GM12878 (cell line): Measurements from ENCODE around the gene CNTNAP2. TPM values are rescaled to one million over a fixed set of nuclear protein-coding genes. Genes with fewer than 3 reads are reported as not detected.

Experiments used
- ATAC-seq: fragments of 200-7000 bp; cut with Tn5 transposase; 3 replicates; pipeline ENCODE4 v1.9.1; 2020; ENCODE audit warnings: mild to moderate bottlenecking, moderate library complexity
- BruUV-seq: library from RNA; stranded (reverse); fragments of 400-500 nt; replicated peaks from 2 replicates; lab custom pipeline; 2021; lab: Mats Ljungman, UMichigan
- CTCF ChIA-PET: fragments of 300-600 bp; sonication (Branson Sonifier 250); formaldehyde crosslinking; extraction: SDS; loops from one replicate; lab custom pipeline; 2021; ENCODE audit warnings: inconsistent platforms; lab: Yijun Ruan, JAX
- POLR2A ChIA-PET: fragments of 350-600 bp; formaldehyde crosslinking; extraction: SDS; loops from one replicate; lab custom pipeline; 2021; ENCODE audit warnings: inconsistent platforms; lab: Charles Lee
- RAD21 ChIA-PET: fragments of 300-600 bp; sonication (Branson Sonifier 250); formaldehyde crosslinking; loops from one replicate; lab custom pipeline; 2023; ENCODE audit warnings: antibody characterized with exemption; ENCODE audit not compliant: unreplicated experiment; lab: Charles Lee
- SMC1A ChIA-PET: fragments of 300-600 bp; sonication (Branson Sonifier 250); formaldehyde crosslinking; loops from one replicate; lab custom pipeline; 2023; ENCODE audit not compliant: unreplicated experiment, uncharacterized antibody; lab: Charles Lee
- DNase-seq: peaks from one replicate; pipeline ENCODE4 v3.0.0-alpha.2; 2011; ENCODE audit warnings: low read depth, low spot score
- FAIRE-seq: peaks from 3 replicates; lab custom pipeline; 2011; peaks lifted over from hg19 to GRCh38; lab: Jason Lieb, UNC
- H2AFZ ChIP-seq: 2 replicates; pipeline ENCODE4 v1.6.0; 2011; ENCODE audit warnings: low read depth, low read length, control low read depth; ENCODE audit not compliant: control insufficient read depth
- H3K27ac ChIP-seq: 2 replicates; pipeline ENCODE4 v1.5.1; 2011; ENCODE audit warnings: control low read depth; ENCODE audit not compliant: control insufficient read depth, insufficient read depth
- H3K27me3 ChIP-seq, 2 experiments: replicated peaks in 1 of 2; 2 replicates each; pipeline versions ENCODE4 v1.6.0 to v1.6.1; 2011; ENCODE audit warnings: low read length in 1 of 2; ENCODE audit not compliant: control insufficient read depth in 2 of 2, insufficient read depth in 2 of 2
- H3K36me3 ChIP-seq, 2 experiments: 2 replicates each; pipeline ENCODE4 v1.5.1; 2011; ENCODE audit warnings: low read length in 1 of 2; ENCODE audit not compliant: control insufficient read depth in 2 of 2, insufficient read depth in 2 of 2
- H3K4me1 ChIP-seq: 2 replicates; pipeline ENCODE4 v1.6.1; 2011; ENCODE audit warnings: mild to moderate bottlenecking, low read length, moderate library complexity, mixed read lengths; ENCODE audit not compliant: control insufficient read depth, insufficient read depth
- H3K4me2 ChIP-seq: 2 replicates; pipeline ENCODE4 v1.6.0; 2011; ENCODE audit warnings: control low read depth; ENCODE audit not compliant: control insufficient read depth, insufficient read depth
- H3K4me3 ChIP-seq: fragments of 200-600 bp; sonication (generic); 2 replicates; pipeline ENCODE4 v1.5.1; 2016
- H3K79me2 ChIP-seq: 2 replicates; pipeline ENCODE4 v1.6.0; 2011; ENCODE audit warnings: low read length; ENCODE audit not compliant: control insufficient read depth, insufficient read depth
- H3K9ac ChIP-seq: 2 replicates; pipeline ENCODE4 v1.8.0; 2011; ENCODE audit warnings: low read length, control low read depth, mixed read lengths; ENCODE audit not compliant: control insufficient read depth, insufficient read depth
- H3K9me3 ChIP-seq: replicated peaks from 3 replicates; pipeline ENCODE4 v1.5.1; 2011; ENCODE audit warnings: mild to moderate bottlenecking, low read length; ENCODE audit not compliant: control insufficient read depth, insufficient read depth
- H4K20me1 ChIP-seq: 2 replicates; pipeline ENCODE4 v1.6.0; 2011; ENCODE audit not compliant: control insufficient read depth, insufficient read depth
- CREB1 ChIP-seq: IDR thresholded peaks from 2 replicates; pipeline ENCODE4 v1.6.1; 2012; ENCODE audit warnings: low read depth, mild to moderate bottlenecking, inconsistent platforms
- KAT2A ChIP-seq: conservative IDR thresholded peaks from 2 replicates; pipeline ENCODE4 v1.6.1; 2011; ENCODE audit warnings: low read depth, low read length; ENCODE audit not compliant: control insufficient read depth
- LARP7 ChIP-seq: fragments of 450-650 bp; IDR thresholded peaks from 2 replicates; pipeline ENCODE4 v1.6.1; 2017; ENCODE audit warnings: mild to moderate bottlenecking
- MLLT1 ChIP-seq: fragments of 450-650 bp; IDR thresholded peaks from 2 replicates; pipeline ENCODE4 v1.6.1; 2016; ENCODE audit warnings: mild to moderate bottlenecking
- NBN ChIP-seq: fragments of 450-650 bp; IDR thresholded peaks from 2 replicates; pipeline ENCODE4 v1.6.1; 2016
- NFYB ChIP-seq: IDR thresholded peaks from 2 replicates; pipeline ENCODE4 v1.6.1; 2011; ENCODE audit warnings: low read depth, mild to moderate bottlenecking, low read length, improper control_type of control experiment, moderate library complexity; ENCODE audit not compliant: insufficient read depth
- POLR2AphosphoS5 ChIP-seq: IDR thresholded peaks from 2 replicates; pipeline ENCODE4 v1.6.1; 2011; ENCODE audit warnings: mild to moderate bottlenecking, low read length, inconsistent platforms
- SP1 ChIP-seq: IDR thresholded peaks from one replicate; pipeline ENCODE4 v1.6.1; 2011; ENCODE audit warnings: low read depth, low read length
- TAF1 ChIP-seq: IDR thresholded peaks from 2 replicates; pipeline ENCODE4 v1.6.1; 2011; ENCODE audit warnings: mild to moderate bottlenecking, low read depth, low read length, borderline replicate concordance
- WRNIP1 ChIP-seq: IDR thresholded peaks from 2 replicates; pipeline ENCODE4 v1.6.1; 2011; ENCODE audit warnings: low read depth, low read length, improper control_type of control experiment, borderline replicate concordance
- ZZZ3 ChIP-seq: IDR thresholded peaks from 2 replicates; pipeline ENCODE4 v1.6.1; 2011; ENCODE audit warnings: low read depth; ENCODE audit not compliant: control insufficient read depth, insufficient read length
- WGBS: methylation state at CpG from one replicate; pipeline ENCODE4 v1.1.6; 2016; ENCODE audit warnings: low lambda C conversion rate; ENCODE audit not compliant: insufficient replicate concordance, insufficient coverage; ENCODE audit errors: missing lambda C conversion rate; 5-methylcytosine and 5-hydroxymethylcytosine counted together
- in situ Hi-C: fragments of 300-500 bp; cut with MboI; formaldehyde crosslinking; loops from 9 replicates; pipeline ENCODE4 v1.14.3; 2018; ENCODE audit warnings: mixed read lengths
- intact Hi-C: fragments of 100-400 bp; cut with micrococcal nuclease; formaldehyde crosslinking; loops from one replicate; pipeline ENCODE4 v1.14.2; 2022; ENCODE audit not compliant: unreplicated experiment
- polyA plus RNA-seq, 11 experiments: library from polyadenylated mRNA; depleted of rRNA in 4 of 11; unstranded in 6 of 11; stranded (reverse) in 5 of 11; fragments of >200 nt; fragmentation: Nextera tagmentation in 4 of 11; fragmentation: Illumina TruSeq in 1 of 11; extraction: Ambion mirVana in 4 of 11; extraction: Trizol in 1 of 11; gene quantifications; 1 replicate in 1 of 11; 2 replicates in 10 of 11; pipeline versions ENCODE4 v1.2.1 to v1.2.3, GENCODE V29; 2011 to 2016; ENCODE audit warnings: inconsistent platforms in 2 of 11, missing spikeins in 2 of 11, low read depth in 1 of 11
- total RNA-seq, 4 experiments: library from RNA; depleted of rRNA in 3 of 4; stranded (reverse); fragments of >200 nt in 3 of 4; fragmentation: Illumina TruSeq in 1 of 4; extraction: Trizol in 1 of 4; gene quantifications; 2 replicates each; pipeline versions ENCODE4 v1.2.1 to v1.2.3, GENCODE V29; 2013 to 2021
- TF ChIP-seq, protein P1 (sequence below): fragments of 450-650 bp; IDR thresholded peaks from 2 replicates; pipeline ENCODE4 v1.6.1; 2018; ENCODE audit warnings: borderline replicate concordance, mild to moderate bottlenecking; ENCODE audit not compliant: partially characterized antibody
- TF ChIP-seq, protein P2 (sequence below): IDR thresholded peaks from 2 replicates; pipeline ENCODE4 v1.6.1; 2012; ENCODE audit warnings: low read depth, low read length, improper control_type of control experiment

Gene CNTNAP2
- total and polyA plus RNA-seq, 10 of the 15 experiments (the other 5 are each of a cell fraction or from before 2014, with no cell fraction given) = 0.03 to 0.08 (median 0.03) TPM; not detected in 7

GRCh38 chr7:146276888-146277287 is 160.3 kb downstream of the CNTNAP2 start:
- H3K4me2 ChIP-seq = no peak overlapping the region
- no peak overlapping the region for H3K27ac ChIP-seq
- H3K9me3 ChIP-seq = no peaks in the 10 kb centered on the region
- no peak for DNase-seq
- TF ChIP-seq KAT2A = no peak
- TF ChIP-seq TAF1 = no peak
- CTCF ChIA-PET = no interaction called here
- RAD21 ChIA-PET = no interaction called here
- no peaks in the 10 kb centered on the region for H3K36me3 ChIP-seq
- no peak overlapping the region for H3K9ac ChIP-seq
- no peaks in the 10 kb centered on the region for H3K4me1 ChIP-seq
- H2AFZ ChIP-seq = no peak overlapping the region
- WGBS = 45% methylated on average over 3 of the region's 3 CpGs
- no peak overlapping the region for H3K4me3 ChIP-seq
- H3K27me3 ChIP-seq = no peaks in the 10 kb centered on the region
- in situ Hi-C loops = no loop called here
- H3K79me2 ChIP-seq = no peaks in the 10 kb centered on the region
- no peak for ATAC-seq
- no peaks in the 10 kb centered on the region for H4K20me1 ChIP-seq
- POLR2A ChIA-PET = no interaction called here
- BruUV-seq = no TSS peak
- intact Hi-C loops = no loop called here
- FAIRE-seq = no peak
- SMC1A ChIA-PET = no interaction called here

DNA sequence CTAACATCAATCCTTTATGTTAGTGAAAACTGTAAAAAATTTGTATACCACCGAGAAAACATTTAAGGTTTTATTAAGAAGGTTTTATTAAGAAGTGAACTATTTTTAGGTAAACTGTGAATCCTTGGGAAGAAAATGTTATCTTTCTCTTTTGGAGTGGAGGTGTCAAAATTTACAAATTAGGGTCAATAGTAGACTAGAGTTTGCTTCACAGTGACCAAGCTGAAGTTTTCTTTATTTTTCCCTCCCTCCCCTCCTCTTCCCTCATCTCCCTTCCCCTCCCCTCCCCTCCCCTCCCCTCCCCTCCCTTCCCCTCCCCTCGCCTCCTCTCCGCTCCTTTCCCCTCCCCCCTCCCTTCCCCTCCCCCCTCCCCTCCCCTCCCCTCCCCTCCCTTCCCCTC is 168.8 kb downstream of the CNTNAP2 start:
- no peak overlapping the region for H2AFZ ChIP-seq
- H3K9ac ChIP-seq = no peak overlapping the region
- RAD21 ChIA-PET = no interaction called here
- no peaks in the 10 kb centered on the region for H3K9me3 ChIP-seq
- BruUV-seq = no TSS peak
- no peaks in the 10 kb centered on the region for H3K4me1 ChIP-seq
- no peak overlapping the region for H3K4me2 ChIP-seq
- no peak for FAIRE-seq
- POLR2A ChIA-PET = no interaction called here
- CTCF ChIA-PET = no interaction called here
- no peak for DNase-seq
- H3K27me3 ChIP-seq = no peaks in the 10 kb centered on the region
- H4K20me1 ChIP-seq = no peaks in the 10 kb centered on the region
- H3K79me2 ChIP-seq = no peaks in the 10 kb centered on the region
- H3K36me3 ChIP-seq = no peaks in the 10 kb centered on the region
- H3K4me3 ChIP-seq = no peak overlapping the region
- H3K27ac ChIP-seq = no peak overlapping the region
- intact Hi-C loops (no loop called here), in situ Hi-C loops (no loop called here)
- SMC1A ChIA-PET = no interaction called here
- WGBS = 5% methylated on average over 2 of the region's 3 CpGs
- no peak for ATAC-seq
- TF ChIP-seq POLR2AphosphoS5 (no peak), MLLT1 (no peak), CREB1 (no peak), ZZZ3 (no peak), SP1 (no peak), NFYB (no peak), LARP7 (no peak), WRNIP1 (no peak), NBN (no peak)
- TF ChIP-seq, protein P1, sequence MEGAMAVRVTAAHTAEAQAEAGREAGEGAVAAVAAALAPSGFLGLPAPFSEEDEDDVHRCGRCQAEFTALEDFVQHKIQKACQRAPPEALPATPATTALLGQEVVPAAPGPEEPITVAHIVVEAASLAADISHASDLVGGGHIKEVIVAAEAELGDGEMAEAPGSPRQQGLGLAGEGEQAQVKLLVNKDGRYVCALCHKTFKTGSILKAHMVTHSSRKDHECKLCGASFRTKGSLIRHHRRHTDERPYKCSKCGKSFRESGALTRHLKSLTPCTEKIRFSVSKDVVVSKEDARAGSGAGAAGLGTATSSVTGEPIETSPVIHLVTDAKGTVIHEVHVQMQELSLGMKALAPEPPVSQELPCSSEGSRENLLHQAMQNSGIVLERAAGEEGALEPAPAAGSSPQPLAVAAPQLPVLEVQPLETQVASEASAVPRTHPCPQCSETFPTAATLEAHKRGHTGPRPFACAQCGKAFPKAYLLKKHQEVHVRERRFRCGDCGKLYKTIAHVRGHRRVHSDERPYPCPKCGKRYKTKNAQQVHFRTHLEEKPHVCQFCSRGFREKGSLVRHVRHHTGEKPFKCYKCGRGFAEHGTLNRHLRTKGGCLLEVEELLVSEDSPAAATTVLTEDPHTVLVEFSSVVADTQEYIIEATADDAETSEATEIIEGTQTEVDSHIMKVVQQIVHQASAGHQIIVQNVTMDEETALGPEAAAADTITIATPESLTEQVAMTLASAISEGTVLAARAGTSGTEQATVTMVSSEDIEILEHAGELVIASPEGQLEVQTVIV = no peak
- TF ChIP-seq, protein P2, sequence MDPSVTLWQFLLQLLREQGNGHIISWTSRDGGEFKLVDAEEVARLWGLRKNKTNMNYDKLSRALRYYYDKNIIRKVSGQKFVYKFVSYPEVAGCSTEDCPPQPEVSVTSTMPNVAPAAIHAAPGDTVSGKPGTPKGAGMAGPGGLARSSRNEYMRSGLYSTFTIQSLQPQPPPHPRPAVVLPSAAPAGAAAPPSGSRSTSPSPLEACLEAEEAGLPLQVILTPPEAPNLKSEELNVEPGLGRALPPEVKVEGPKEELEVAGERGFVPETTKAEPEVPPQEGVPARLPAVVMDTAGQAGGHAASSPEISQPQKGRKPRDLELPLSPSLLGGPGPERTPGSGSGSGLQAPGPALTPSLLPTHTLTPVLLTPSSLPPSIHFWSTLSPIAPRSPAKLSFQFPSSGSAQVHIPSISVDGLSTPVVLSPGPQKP = no peak
